Measurements from ENCODE around the gene PARD3B.

The PARD3B gene

DNA sequence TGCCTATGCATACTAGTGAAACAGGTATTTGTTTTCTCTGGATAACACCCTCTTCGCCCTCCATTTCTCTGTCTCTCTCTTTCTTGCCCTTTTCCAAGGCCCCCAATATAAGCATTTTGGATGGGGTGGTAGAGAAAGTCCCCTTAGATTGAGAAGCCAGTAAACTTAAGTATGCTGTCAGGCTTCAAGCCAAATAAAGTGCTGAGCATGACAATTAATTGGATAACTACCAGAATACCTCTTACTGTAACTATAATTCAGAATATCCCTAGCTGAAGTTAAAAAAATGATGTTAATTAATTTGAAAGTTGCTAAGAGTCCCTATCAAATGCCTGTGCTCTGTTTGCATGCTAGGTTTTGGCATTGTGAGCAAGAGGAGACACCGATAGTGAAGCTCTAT lies 324.8 kb downstream of the PARD3B start:
- no peaks in the 10 kb centered on the region for H3K9me2 ChIP-seq (replicated peaks; ENCODE audit: insufficient read depth, low read length)
- H4K20me1 ChIP-seq (ENCODE audit: low read depth, low read length) = no peaks in the 10 kb centered on the region
- H3K27me3 ChIP-seq (ENCODE audit: low read length) = no peaks in the 10 kb centered on the region
- H3K4me3 ChIP-seq (ENCODE audit: insufficient read depth, low read length, poor library complexity, severe bottlenecking) = no peak overlapping the region
- no peak overlapping the region for H3K27ac ChIP-seq (ENCODE audit: low read depth, low read length)
- no peak overlapping the region for H3K4me2 ChIP-seq (ENCODE audit: low read depth, low read length, poor library complexity, severe bottlenecking)
- no peaks in the 10 kb centered on the region for H3K79me2 ChIP-seq (ENCODE audit: insufficient read depth, low read length)
- TF ChIP-seq EZH2phosphoT487 (conservative IDR thresholded peaks at IDR 0.05; ENCODE audit: low read length) = no peak
- TF ChIP-seq, protein P1, sequence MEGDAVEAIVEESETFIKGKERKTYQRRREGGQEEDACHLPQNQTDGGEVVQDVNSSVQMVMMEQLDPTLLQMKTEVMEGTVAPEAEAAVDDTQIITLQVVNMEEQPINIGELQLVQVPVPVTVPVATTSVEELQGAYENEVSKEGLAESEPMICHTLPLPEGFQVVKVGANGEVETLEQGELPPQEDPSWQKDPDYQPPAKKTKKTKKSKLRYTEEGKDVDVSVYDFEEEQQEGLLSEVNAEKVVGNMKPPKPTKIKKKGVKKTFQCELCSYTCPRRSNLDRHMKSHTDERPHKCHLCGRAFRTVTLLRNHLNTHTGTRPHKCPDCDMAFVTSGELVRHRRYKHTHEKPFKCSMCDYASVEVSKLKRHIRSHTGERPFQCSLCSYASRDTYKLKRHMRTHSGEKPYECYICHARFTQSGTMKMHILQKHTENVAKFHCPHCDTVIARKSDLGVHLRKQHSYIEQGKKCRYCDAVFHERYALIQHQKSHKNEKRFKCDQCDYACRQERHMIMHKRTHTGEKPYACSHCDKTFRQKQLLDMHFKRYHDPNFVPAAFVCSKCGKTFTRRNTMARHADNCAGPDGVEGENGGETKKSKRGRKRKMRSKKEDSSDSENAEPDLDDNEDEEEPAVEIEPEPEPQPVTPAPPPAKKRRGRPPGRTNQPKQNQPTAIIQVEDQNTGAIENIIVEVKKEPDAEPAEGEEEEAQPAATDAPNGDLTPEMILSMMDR (IDR thresholded peaks at IDR 0.05; ENCODE audit: insufficient read depth, low read length, poor library complexity, severe bottlenecking) = no peak
- H3K9me3 ChIP-seq (ENCODE audit: insufficient read depth, low read length) = no peaks in the 10 kb centered on the region
- H3K9ac ChIP-seq (ENCODE audit: low read length) = no peak overlapping the region
- no peaks in the 10 kb centered on the region for H3K36me3 ChIP-seq (ENCODE audit: low read length)
- H3F3A ChIP-seq (ENCODE audit: insufficient read depth) = no peaks in the 10 kb centered on the region
- H2AFZ ChIP-seq (ENCODE audit: low read depth, low read length, severe bottlenecking) = no peak overlapping the region

- no peaks in the 10 kb centered on the region for H3K79me2 ChIP-seq (ENCODE audit: insufficient read depth, low read length)
- H3K9me2 ChIP-seq (replicated peaks; ENCODE audit: insufficient read depth, low read length) = no peaks in the 10 kb centered on the region
- H3K27ac ChIP-seq (ENCODE audit: low read depth, low read length) = no peak overlapping the region
- no peaks in the 10 kb centered on the region for H3K36me3 ChIP-seq (ENCODE audit: low read length)
- H3K27me3 ChIP-seq (ENCODE audit: low read length) = no peaks in the 10 kb centered on the region
- H2AFZ ChIP-seq (ENCODE audit: low read depth, low read length, severe bottlenecking) = no peak overlapping the region
- no peaks in the 10 kb centered on the region for H3K9me3 ChIP-seq (ENCODE audit: insufficient read depth, low read length)
- H3K4me2 ChIP-seq (ENCODE audit: low read depth, low read length, poor library complexity, severe bottlenecking) = no peak overlapping the region
- H3F3A ChIP-seq (ENCODE audit: insufficient read depth) = no peaks in the 10 kb centered on the region
- H3K9ac ChIP-seq (ENCODE audit: low read length) = no peak overlapping the region
- no peaks in the 10 kb centered on the region for H4K20me1 ChIP-seq (ENCODE audit: low read depth, low read length)
- no peak overlapping the region for H3K4me3 ChIP-seq (ENCODE audit: insufficient read depth, low read length, poor library complexity, severe bottlenecking)
- TF ChIP-seq EZH2phosphoT487 (conservative IDR thresholded peaks at IDR 0.05; ENCODE audit: low read length) = no peak
- TF ChIP-seq, protein P1 (IDR thresholded peaks at IDR 0.05; ENCODE audit: insufficient read depth, low read length, poor library complexity, severe bottlenecking) = no peak
Observed at GRCh38 chr2:204871231-204871953, 326.1 kb downstream of the PARD3B start.

- H3K4me3 ChIP-seq (ENCODE audit: insufficient read depth, low read length, poor library complexity, severe bottlenecking) = no peak overlapping the region
- H3K27me3 ChIP-seq (ENCODE audit: low read length) = no peaks in the 10 kb centered on the region
- no peak overlapping the region for H3K27ac ChIP-seq (ENCODE audit: low read depth, low read length)
- H3K9me3 ChIP-seq (ENCODE audit: insufficient read depth, low read length) = no peaks in the 10 kb centered on the region
- no peak for TF ChIP-seq EZH2phosphoT487 (conservative IDR thresholded peaks at IDR 0.05; ENCODE audit: low read length)
- TF ChIP-seq, protein P1 (IDR thresholded peaks at IDR 0.05; ENCODE audit: insufficient read depth, low read length, poor library complexity, severe bottlenecking) = no peak
- no peaks in the 10 kb centered on the region for H3F3A ChIP-seq (ENCODE audit: insufficient read depth)
- H3K9ac ChIP-seq (ENCODE audit: low read length) = no peak overlapping the region
- H3K4me2 ChIP-seq (ENCODE audit: low read depth, low read length, poor library complexity, severe bottlenecking) = no peak overlapping the region
- no peaks in the 10 kb centered on the region for H4K20me1 ChIP-seq (ENCODE audit: low read depth, low read length)
- H3K36me3 ChIP-seq (ENCODE audit: low read length) = no peaks in the 10 kb centered on the region
- no peaks in the 10 kb centered on the region for H3K79me2 ChIP-seq (ENCODE audit: insufficient read depth, low read length)
- H2AFZ ChIP-seq (ENCODE audit: low read depth, low read length, severe bottlenecking) = no peak overlapping the region
- H3K9me2 ChIP-seq (replicated peaks; ENCODE audit: insufficient read depth, low read length) = no peaks in the 10 kb centered on the region
Observed at GRCh38 chr2:204876311-204876710, 331.0 kb downstream of the PARD3B start.

All from SU-DHL-6 (cell line).